Activated naive CD8-positive, alpha-beta T cell treated with anti-CD3 and anti-CD28 coated beads, Interleukin-2, amount 10 ng/mL, durations not matched to agents 7 days and 5 days (primary cell): Measurements from ENCODE around the gene TMEM81. TPM values are rescaled to one million over a fixed set of nuclear protein-coding genes. Genes with fewer than 3 reads are reported as not detected.

Experiments
- total RNA-seq, 2 experiments: library from RNA; stranded (reverse); gene quantifications; one replicate each; pipeline ENCODE4 v1.2.3, GENCODE V29; 2021

Gene TMEM81
- total RNA-seq, 2 experiments from 2014 or later, result 3.9 to 4.0 TPM

Other genes starting within 250 kb of the TMEM81 start
- gene NFASC, start 213.6 kb downstream of the TMEM81 start, total RNA-seq, result under 1 TPM; 0.14 to 0.31 TPM
- not detected for gene CNTN2, start 41.2 kb downstream of the TMEM81 start, total RNA-seq
- gene RBBP5, start 37.5 kb upstream of the TMEM81 start, total RNA-seq, result 10 to 100 TPM; 22.3 to 25.5 TPM
- gene DSTYK, start 127.2 kb upstream of the TMEM81 start, total RNA-seq, result 10 to 100 TPM; 13.2 to 13.3 TPM
- 1 to 10 TPM; 3.4 to 4.4 TPM for gene TMCC2, start 143.5 kb upstream of the TMEM81 start, total RNA-seq
- 10 to 100 TPM; 13.0 to 14.7 TPM for gene NUAK2, start 237.3 kb upstream of the TMEM81 start, total RNA-seq